ENCODE results near the gene FGF5. TPM values are rescaled to one million over a fixed set of nuclear protein-coding genes. Genes with fewer than 3 reads are reported as not detected.

Gene FGF5
- polyA plus RNA-seq (ENCODE audit: low read depth in 6 of 6): not detected

DNA sequence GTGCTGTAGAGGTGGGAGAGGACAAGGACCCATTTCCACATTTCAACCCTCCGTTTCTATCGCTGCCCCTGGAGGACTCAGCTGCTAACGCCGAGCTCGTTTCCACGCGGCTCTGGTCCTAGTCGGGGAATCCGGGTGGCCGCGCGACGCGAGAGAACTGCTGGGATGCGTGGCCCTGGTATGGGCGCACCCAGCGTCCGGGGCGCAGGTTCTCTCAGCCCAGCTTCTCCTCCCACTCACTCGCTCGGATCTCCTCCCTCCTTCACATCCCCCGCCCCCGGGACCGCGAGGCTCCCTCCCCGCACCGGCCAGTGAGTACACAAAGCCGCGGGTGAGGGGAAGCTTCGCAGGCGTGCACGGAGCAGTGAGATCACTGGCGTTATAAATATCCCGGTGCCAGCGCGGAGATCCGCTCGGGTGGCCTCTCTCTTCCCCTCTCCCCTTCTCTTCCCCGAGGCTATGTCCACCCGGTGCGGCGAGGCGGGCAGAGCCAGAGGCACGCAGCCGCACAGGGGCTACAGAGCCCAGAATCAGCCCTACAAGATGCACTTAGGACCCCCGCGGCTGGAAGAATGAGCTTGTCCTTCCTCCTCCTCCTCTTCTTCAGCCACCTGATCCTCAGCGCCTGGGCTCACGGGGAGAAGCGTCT, at the start of gene FGF5:
TSS of gene FGF5 (plus strand) at position 412 of the 649 bp plus-strand sequence. CDS start at position 573, 161 bp downstream.
- DNase-seq: peak; percentile 36
- peak within 1 kb of the TSS in 4 of 6 donors; percentile 2 to 90 (median 46) for H3K27ac Mint-ChIP-seq

GRCh38 chr4:80219301-80220025, 47.0 kb upstream of the FGF5 start:
- H3K9me3 Mint-ChIP-seq: no peaks in the 10 kb centered on the region
- ATAC-seq (ENCODE audit: low read depth in 2 of 2) (no peak), DNase-seq (no peak)
- H3K27me3 Mint-ChIP-seq: peaks cover 7 to 16% (median 14%) of the 10 kb centered on the region in 3 donors
- H3K4me1 Mint-ChIP-seq: no peaks in the 10 kb centered on the region
- H3K36me3 Mint-ChIP-seq: no peaks in the 10 kb centered on the region
- H3K27ac Mint-ChIP-seq: no peak overlapping the region
- peak overlapping the region in 1 of 8 donors; percentile 53 for H3K4me3 Mint-ChIP-seq

More for the DNA sequence above, at the start of gene FGF5:
- H3K27me3 Mint-ChIP-seq: peaks cover 73 to 91% (median 87%) of the 10 kb centered on the region in 3 donors
- peaks cover 0 to 6% (median 0%) of the 10 kb centered on the region in 7 donors for H3K9me3 Mint-ChIP-seq
- ATAC-seq (ENCODE audit: low read depth in 2 of 2): peak; percentile 73 to 80
- H3K4me3 Mint-ChIP-seq: peak within 1 kb of the TSS; percentile 71 to 93 (median 88)
- no peaks in the 10 kb centered on the region for H3K36me3 Mint-ChIP-seq
- peaks cover 30 to 48% (median 43%) of the 10 kb centered on the region in 3 donors for H3K4me1 Mint-ChIP-seq

GRCh38 chr4:80220711-80221110, 45.8 kb upstream of the FGF5 start:
- no peak for ATAC-seq (ENCODE audit: low read depth in 2 of 2)
- Mint-ChIP-seq H3K36me3 (no peaks in the 10 kb centered on the region), H3K27ac (no peak overlapping the region), H3K4me1 (no peaks in the 10 kb centered on the region), H3K4me3 (no peak overlapping the region), H3K9me3 (no peaks in the 10 kb centered on the region), H3K27me3 (peaks cover 7 to 16% (median 14%) of the 10 kb centered on the region in 3 donors)
- no peak for DNase-seq

- DNase-seq: no peak
- no peak overlapping the region for H3K4me3 Mint-ChIP-seq
- peak overlapping the region in 1 of 6 donors; percentile 74 for H3K27ac Mint-ChIP-seq
- H3K9me3 Mint-ChIP-seq: no peaks in the 10 kb centered on the region
- no peak for ATAC-seq (ENCODE audit: low read depth in 2 of 2)
- peaks cover 7 to 16% (median 14%) of the 10 kb centered on the region in 3 donors for H3K27me3 Mint-ChIP-seq
- H3K4me1 Mint-ChIP-seq: no peaks in the 10 kb centered on the region
- H3K36me3 Mint-ChIP-seq: no peaks in the 10 kb centered on the region
Observed at GRCh38 chr4:80221161-80221560, 45.3 kb upstream of the FGF5 start.

GRCh38 chr4:80225595-80225994, 40.9 kb upstream of the FGF5 start:
- Mint-ChIP-seq H3K36me3 (no peaks in the 10 kb centered on the region), H3K27me3 (peaks cover 0 to 6% (median 0%) of the 10 kb centered on the region in 3 donors), H3K27ac (no peak overlapping the region), H3K4me1 (peaks cover 4 to 9% (median 6%) of the 10 kb centered on the region in 3 donors), H3K9me3 (no peaks in the 10 kb centered on the region), H3K4me3 (no peak overlapping the region)
- DNase-seq: no peak
- no peak for ATAC-seq (ENCODE audit: low read depth in 2 of 2)

DNA sequence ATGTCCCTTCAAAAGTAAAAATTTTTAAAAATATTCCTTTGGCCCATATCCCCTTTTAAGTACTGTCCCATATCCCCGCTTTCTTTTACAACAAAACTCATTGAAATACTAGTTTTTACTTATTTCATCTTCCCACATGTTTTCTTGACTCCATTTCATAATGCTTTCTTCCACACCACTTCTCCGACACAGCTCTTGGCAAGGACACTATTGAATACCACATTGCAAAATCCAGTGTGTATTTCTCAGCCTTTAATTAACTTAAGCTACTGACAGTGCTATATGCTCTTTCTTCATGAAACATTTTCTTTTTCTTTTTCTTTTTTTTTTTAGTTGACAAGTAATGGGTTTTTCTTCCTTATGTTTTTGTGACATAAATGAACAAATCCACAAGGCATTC, 40.4 kb upstream of the FGF5 start:
- DNase-seq: no peak
- Mint-ChIP-seq H3K4me1 (peaks cover 4 to 9% (median 6%) of the 10 kb centered on the region in 3 donors), H3K4me3 (no peak overlapping the region), H3K27me3 (peaks cover 0 to 5% (median 0%) of the 10 kb centered on the region in 3 donors), H3K36me3 (no peaks in the 10 kb centered on the region), H3K9me3 (no peaks in the 10 kb centered on the region), H3K27ac (no peak overlapping the region)
- ATAC-seq (ENCODE audit: low read depth in 2 of 2): no peak

DNA sequence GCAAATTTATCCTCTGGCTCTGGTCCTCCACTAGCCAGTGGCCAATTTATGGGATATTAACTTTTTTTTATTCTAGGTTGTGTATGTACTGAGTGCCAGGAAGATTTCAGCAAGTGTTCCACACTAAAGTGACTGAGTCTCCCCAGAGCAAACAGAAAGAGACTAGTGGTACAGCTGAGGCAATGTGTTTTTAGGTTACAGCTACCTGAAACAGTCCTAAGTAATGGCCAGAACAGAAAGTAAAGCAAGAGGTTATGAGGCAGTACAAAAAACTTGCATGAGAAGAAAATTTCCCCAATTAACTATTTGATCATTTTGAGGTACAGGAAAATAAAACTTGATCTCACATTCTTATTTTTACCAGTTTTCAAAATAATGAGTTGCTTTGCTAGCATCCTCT, 38.0 kb upstream of the FGF5 start:
- Mint-ChIP-seq H3K27me3 (peaks cover 0 to 5% (median 3%) of the 10 kb centered on the region in 3 donors), H3K4me1 (peaks cover 4 to 9% (median 6%) of the 10 kb centered on the region in 3 donors), H3K36me3 (no peaks in the 10 kb centered on the region), H3K27ac (no peak overlapping the region), H3K9me3 (no peaks in the 10 kb centered on the region), H3K4me3 (no peak overlapping the region)
- no peak for DNase-seq
- no peak for ATAC-seq (ENCODE audit: low read depth in 2 of 2)

DNA sequence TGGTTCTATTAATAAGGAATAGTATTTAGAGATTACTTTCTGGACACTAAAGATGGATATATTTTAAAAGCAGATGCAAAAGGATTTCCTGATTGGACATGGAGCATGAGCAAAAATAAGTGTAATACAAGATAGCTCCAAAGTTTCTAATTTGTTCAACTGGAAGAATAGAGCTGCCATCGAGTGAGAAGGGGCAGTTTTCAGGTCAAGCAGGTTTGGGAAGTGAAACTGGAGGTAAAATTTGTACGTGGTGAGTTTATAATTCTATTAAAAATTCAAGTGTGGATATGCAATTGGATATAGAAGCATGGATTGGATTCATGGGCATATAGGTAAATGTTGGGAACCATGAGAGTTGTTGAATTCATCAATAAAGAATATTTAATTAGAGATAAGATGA, 37.3 kb upstream of the FGF5 start:
- no peak for ATAC-seq (ENCODE audit: low read depth in 2 of 2)
- DNase-seq: no peak
- H3K27ac Mint-ChIP-seq: no peak overlapping the region

DNA sequence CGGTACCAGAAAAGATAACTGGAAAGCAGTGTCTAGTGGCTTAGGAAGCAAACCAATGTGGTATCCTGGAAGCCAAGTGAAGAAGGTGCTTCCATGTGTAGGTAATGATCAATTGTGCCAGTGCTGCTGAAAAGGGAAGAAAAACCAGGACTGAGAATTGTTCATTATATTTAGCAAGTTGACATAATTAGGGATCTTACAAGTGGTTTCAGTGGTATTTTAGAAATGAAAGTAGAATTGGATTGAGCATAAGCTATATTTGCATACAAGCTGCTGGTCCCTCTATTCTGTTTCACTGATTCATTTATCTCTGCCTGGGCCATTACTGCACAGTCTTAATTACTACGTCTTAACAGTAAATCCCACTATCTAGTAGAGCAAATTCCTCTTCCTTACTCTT, 36.9 kb upstream of the FGF5 start:
- ATAC-seq (ENCODE audit: low read depth in 2 of 2) (peak; percentile 54), DNase-seq (no peak)
- peaks cover 4 to 9% (median 6%) of the 10 kb centered on the region in 3 donors for H3K4me1 Mint-ChIP-seq
- no peaks in the 10 kb centered on the region for H3K9me3 Mint-ChIP-seq
- peaks cover 0 to 8% (median 5%) of the 10 kb centered on the region in 3 donors for H3K27me3 Mint-ChIP-seq
- no peak overlapping the region for H3K27ac Mint-ChIP-seq
- no peaks in the 10 kb centered on the region for H3K36me3 Mint-ChIP-seq
- no peak overlapping the region for H3K4me3 Mint-ChIP-seq

More for the DNA sequence above, 37.3 kb upstream of the FGF5 start:
- Mint-ChIP-seq H3K27me3 (peaks cover 0 to 8% (median 5%) of the 10 kb centered on the region in 3 donors), H3K9me3 (no peaks in the 10 kb centered on the region), H3K36me3 (no peaks in the 10 kb centered on the region), H3K4me1 (peaks cover 4 to 9% (median 6%) of the 10 kb centered on the region in 3 donors), H3K4me3 (no peak overlapping the region)

- H3K4me3 Mint-ChIP-seq: no peak overlapping the region
- H3K4me1 Mint-ChIP-seq: peaks cover 4 to 9% (median 6%) of the 10 kb centered on the region in 3 donors
- no peak for DNase-seq
- H3K27me3 Mint-ChIP-seq: peaks cover 5 to 15% (median 6%) of the 10 kb centered on the region in 3 donors
- no peak overlapping the region for H3K27ac Mint-ChIP-seq
- H3K9me3 Mint-ChIP-seq: no peaks in the 10 kb centered on the region
- ATAC-seq (ENCODE audit: low read depth in 2 of 2): no peak
- no peaks in the 10 kb centered on the region for H3K36me3 Mint-ChIP-seq
Observed at GRCh38 chr4:80231180-80231579, 35.3 kb upstream of the FGF5 start.

DNA sequence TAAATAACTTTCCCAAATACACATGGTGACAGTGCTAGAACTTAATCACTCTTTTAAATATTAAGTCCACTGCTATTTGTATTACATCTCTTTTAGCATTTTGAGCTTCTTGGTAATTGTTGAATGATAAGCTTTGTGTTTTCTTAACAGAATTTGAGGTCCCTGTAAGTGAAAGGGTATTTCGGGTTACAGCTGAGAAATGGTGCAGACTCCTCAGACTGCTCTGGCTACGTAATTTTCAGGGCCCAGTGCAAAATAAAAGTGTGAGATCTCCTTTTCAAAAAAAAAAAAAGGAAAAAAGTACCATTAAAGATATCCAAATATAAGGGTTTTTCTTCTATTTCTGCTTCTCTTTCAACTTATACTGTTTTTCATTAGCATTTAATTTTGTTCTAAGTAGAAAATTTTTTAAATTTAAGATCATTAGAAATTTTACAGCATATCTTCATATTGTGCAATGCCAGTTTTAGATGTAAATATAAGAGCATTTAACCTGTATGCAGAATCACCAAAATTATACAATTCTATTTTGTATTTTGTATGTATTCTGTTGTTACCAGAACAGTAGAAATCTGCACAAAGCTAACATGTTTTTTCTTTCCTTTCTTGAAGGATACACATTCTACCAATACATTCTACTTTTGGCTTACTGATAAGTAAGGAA, 33.6 kb upstream of the FGF5 start:
- Mint-ChIP-seq H3K36me3 (no peaks in the 10 kb centered on the region), H3K4me1 (peaks cover 4 to 9% (median 6%) of the 10 kb centered on the region in 3 donors), H3K27ac (no peak overlapping the region), H3K9me3 (no peaks in the 10 kb centered on the region), H3K4me3 (no peak overlapping the region), H3K27me3 (peaks cover 5 to 18% (median 8%) of the 10 kb centered on the region in 3 donors)
- ATAC-seq (ENCODE audit: low read depth in 2 of 2) (no peak), DNase-seq (no peak)

DNA sequence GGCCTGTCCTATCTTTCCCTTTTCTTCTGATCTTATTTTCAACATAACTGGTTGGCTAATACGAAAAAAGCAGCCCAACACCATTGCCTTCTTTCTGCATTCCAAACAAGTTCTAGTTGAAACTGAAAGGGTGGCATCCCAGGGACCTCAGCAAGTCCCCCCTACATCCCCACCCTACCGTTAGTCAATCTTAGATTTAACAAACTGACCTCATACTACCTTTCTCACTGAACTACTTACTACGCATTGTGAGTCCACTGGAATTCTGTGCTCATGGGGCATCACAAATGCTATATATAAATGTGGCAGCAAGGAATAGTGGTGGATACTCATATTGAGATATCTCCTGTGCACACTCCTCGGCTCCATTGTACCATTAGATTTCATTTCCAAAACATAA, 33.1 kb upstream of the FGF5 start:
- H3K27me3 Mint-ChIP-seq: peaks cover 5 to 18% (median 8%) of the 10 kb centered on the region in 3 donors
- H3K36me3 Mint-ChIP-seq: no peaks in the 10 kb centered on the region
- peaks cover 4 to 9% (median 6%) of the 10 kb centered on the region in 3 donors for H3K4me1 Mint-ChIP-seq
- H3K9me3 Mint-ChIP-seq: no peaks in the 10 kb centered on the region
- H3K4me3 Mint-ChIP-seq: no peak overlapping the region
- peak overlapping the region in 1 of 6 donors; percentile 11 for H3K27ac Mint-ChIP-seq
- DNase-seq: no peak
- ATAC-seq (ENCODE audit: low read depth in 2 of 2): no peak

DNA sequence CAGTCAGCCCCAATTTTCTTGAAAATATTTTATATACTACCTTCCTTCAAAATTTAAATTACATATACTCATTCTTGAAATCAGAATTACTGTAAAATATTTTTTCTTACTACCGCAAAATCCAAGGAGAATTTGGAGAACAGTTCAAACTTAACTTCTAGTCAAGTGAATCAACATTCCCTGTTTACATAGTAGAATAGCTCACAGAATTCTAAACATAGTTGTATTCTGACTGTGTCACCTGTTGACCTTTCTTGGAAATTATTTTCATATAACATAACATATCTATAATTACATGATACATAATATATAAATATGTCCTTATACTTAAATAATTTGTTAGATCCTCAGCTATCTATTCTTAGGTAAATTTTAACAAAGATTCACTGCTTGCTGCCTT, 31.0 kb upstream of the FGF5 start:
- Mint-ChIP-seq H3K9me3 (no peaks in the 10 kb centered on the region), H3K4me3 (no peak overlapping the region), H3K36me3 (no peaks in the 10 kb centered on the region), H3K27me3 (peaks cover 2 to 18% (median 8%) of the 10 kb centered on the region in 3 donors), H3K4me1 (peaks cover 0 to under 1% (median 0%) of the 10 kb centered on the region in 3 donors), H3K27ac (no peak overlapping the region)
- no peak for DNase-seq
- ATAC-seq (ENCODE audit: low read depth in 2 of 2): no peak

All from naive B cell (primary cell).